DND-41 (cell line): ENCODE data around the gene FAM120C.

Experiments used
- ATAC-seq: fragments of 200-7000 bp; cut with Tn5 transposase; 3 replicates; pipeline ENCODE4 v1.9.1; 2021; ENCODE audit warnings: low read depth; ENCODE audit not compliant: insufficient read depth
- DNase-seq: peaks from one replicate; pipeline ENCODE4 v3.0.0-alpha.2; 2020
- H2AFZ ChIP-seq: 2 replicates; pipeline ENCODE4 v1.6.0; 2012; ENCODE audit warnings: low read depth, low read length
- H3K27ac ChIP-seq: 2 replicates; pipeline ENCODE4 v1.5.1; 2012; ENCODE audit warnings: low read length, inconsistent platforms
- H3K27me3 ChIP-seq: fragments of 200-600 bp; sonication (generic); 2 replicates; pipeline ENCODE4 v1.6.0; 2012; ENCODE audit warnings: low read length, mild to moderate bottlenecking, inconsistent platforms; ENCODE audit not compliant: insufficient read depth, poor library complexity
- H3K36me3 ChIP-seq: 2 replicates; pipeline ENCODE4 v1.5.1; 2012; ENCODE audit warnings: low read length, inconsistent platforms; ENCODE audit not compliant: insufficient read depth
- H3K4me1 ChIP-seq: 2 replicates; pipeline ENCODE4 v1.5.1; 2012; ENCODE audit warnings: mild to moderate bottlenecking, low read length; ENCODE audit not compliant: insufficient read depth
- H3K4me2 ChIP-seq: 2 replicates; pipeline ENCODE4 v1.6.0; 2012; ENCODE audit warnings: mild to moderate bottlenecking, moderate library complexity, low read length, inconsistent platforms; ENCODE audit not compliant: insufficient read depth
- H3K4me3 ChIP-seq, 2 experiments: fragments of 200-600 bp in 1 of 2; shearing (Covaris generic) in 1 of 2; 2 replicates each; pipeline ENCODE4 v1.5.1; 2012 to 2016; ENCODE audit warnings: inconsistent platforms in 2 of 2, low read length in 2 of 2, mild to moderate bottlenecking in 2 of 2, low read depth in 1 of 2, moderate library complexity in 1 of 2
- H3K79me2 ChIP-seq: 2 replicates; pipeline ENCODE4 v1.6.0; 2012; ENCODE audit warnings: low read length, inconsistent platforms; ENCODE audit not compliant: insufficient read depth
- H3K9ac ChIP-seq: 2 replicates; pipeline ENCODE4 v1.6.0; 2012; ENCODE audit warnings: low read depth, mild to moderate bottlenecking, inconsistent platforms, low read length, moderate library complexity
- H3K9me3 ChIP-seq: 2 replicates; pipeline ENCODE4 v1.5.1; 2012; ENCODE audit warnings: low read length, moderate library complexity, mild to moderate bottlenecking, inconsistent platforms; ENCODE audit not compliant: insufficient read depth, severe bottlenecking
- H4K20me1 ChIP-seq: 2 replicates; pipeline ENCODE4 v1.6.0; 2012; ENCODE audit warnings: low read length; ENCODE audit not compliant: insufficient read depth
- CTCF ChIP-seq: IDR thresholded peaks from 2 replicates; pipeline ENCODE4 v1.5.1; 2012; ENCODE audit warnings: borderline replicate concordance, low read length, moderate library complexity, mild to moderate bottlenecking; ENCODE audit not compliant: poor library complexity, severe bottlenecking; ENCODE audit errors: extremely low read depth
- EZH2 ChIP-seq: IDR thresholded peaks from 3 replicates; pipeline ENCODE4 v1.6.1; 2012; ENCODE audit warnings: borderline replicate concordance, low read depth, mild to moderate bottlenecking, moderate library complexity, low read length, inconsistent platforms; ENCODE audit not compliant: severe bottlenecking

Gene FAM120C

GRCh38 chrX:54172455-54172854 lies 10.6 kb downstream of the FAM120C start:
- ATAC-seq = no peak
- H2AFZ ChIP-seq = no peak overlapping the region

GRCh38 chrX:54171527-54172250 lies 11.4 kb downstream of the FAM120C start:
- no peak for DNase-seq
- H4K20me1 ChIP-seq = peaks cover 30% of the 10 kb centered on the region
- no peaks in the 10 kb centered on the region for H3K27me3 ChIP-seq
- peaks cover 24% of the 10 kb centered on the region for H3K36me3 ChIP-seq
- no peak overlapping the region for H3K4me2 ChIP-seq
- H3K9ac ChIP-seq = no peak overlapping the region
- peaks cover 31% of the 10 kb centered on the region; the same call in 1 of the 2 replicates for H3K79me2 ChIP-seq
- H3K9me3 ChIP-seq = no peaks in the 10 kb centered on the region
- TF ChIP-seq EZH2 (no peak), CTCF (no peak)
- no peak for ATAC-seq
- H3K4me3 ChIP-seq = no peak overlapping the region
- no peak overlapping the region for H3K27ac ChIP-seq
- no peaks in the 10 kb centered on the region for H3K4me1 ChIP-seq
- no peak overlapping the region for H2AFZ ChIP-seq

More at GRCh38 chrX:54172455-54172854, 10.6 kb downstream of the FAM120C start:
- DNase-seq = no peak
- Histone ChIP-seq H3K79me2 (peaks cover 39% of the 10 kb centered on the region), H3K4me2 (no peak overlapping the region), H3K4me1 (no peaks in the 10 kb centered on the region), H3K27me3 (no peaks in the 10 kb centered on the region), H3K9me3 (no peaks in the 10 kb centered on the region), H3K27ac (no peak overlapping the region), H3K36me3 (peaks cover 32% of the 10 kb centered on the region), H3K4me3 (no peak overlapping the region), H4K20me1 (peaks cover 36% of the 10 kb centered on the region), H3K9ac (no peak overlapping the region)
- TF ChIP-seq CTCF (no peak), EZH2 (no peak)

GRCh38 chrX:54171091-54171490 lies 12.0 kb downstream of the FAM120C start:
- H4K20me1 ChIP-seq = peaks cover 28% of the 10 kb centered on the region
- ATAC-seq = no peak
- no peak for DNase-seq
- no peaks in the 10 kb centered on the region for H3K9me3 ChIP-seq
- H3K4me2 ChIP-seq = no peak overlapping the region
- no peak overlapping the region for H2AFZ ChIP-seq
- no peak overlapping the region for H3K27ac ChIP-seq
- TF ChIP-seq CTCF = no peak
- no peaks in the 10 kb centered on the region for H3K4me1 ChIP-seq
- H3K9ac ChIP-seq = no peak overlapping the region
- H3K27me3 ChIP-seq = no peaks in the 10 kb centered on the region
- no peak overlapping the region for H3K4me3 ChIP-seq
- H3K79me2 ChIP-seq = peaks cover 25% of the 10 kb centered on the region; the same call in 1 of the 2 replicates
- H3K36me3 ChIP-seq = peaks cover 21% of the 10 kb centered on the region

GRCh38 chrX:54166915-54167314 lies 16.1 kb downstream of the FAM120C start:
- Histone ChIP-seq H3K79me2 (no peaks in the 10 kb centered on the region), H3K4me2 (no peak overlapping the region), H3K9me3 (no peaks in the 10 kb centered on the region), H3K27me3 (no peaks in the 10 kb centered on the region), H3K36me3 (no peaks in the 10 kb centered on the region), H4K20me1 (no peaks in the 10 kb centered on the region), H3K27ac (no peak overlapping the region), H2AFZ (no peak overlapping the region), H3K4me3 (no peak overlapping the region), H3K9ac (no peak overlapping the region), H3K4me1 (no peaks in the 10 kb centered on the region)
- TF ChIP-seq CTCF = no peak
- no peak for TF ChIP-seq EZH2
- no peak for ATAC-seq
- DNase-seq = no peak
